Gastrocnemius medialis (tissue), 4 donors: Measurements from ENCODE around the gene USO1. TPM values are rescaled to one million over a fixed set of nuclear protein-coding genes. Genes with fewer than 3 reads are reported as not detected.

Source experiments
- ATAC-seq, 2 donors: fragments of 150-250 bp; one replicate each; pipeline ENCODE4 v1.9.1; 2016
- DNase-seq, 2 donors: peaks; one replicate each; pipeline ENCODE4 v3.0.0-alpha.2; 2019
- H3K27ac ChIP-seq, 4 donors: fragments of 200-600 bp; sonication (generic); 1 replicate in 1 of 4; 2 replicates in 3 of 4; pipeline ENCODE4 v1.5.1; 2016 to 2018; ENCODE audit warnings: mild to moderate bottlenecking in 2 of 4, moderate library complexity in 1 of 4
- H3K27me3 ChIP-seq, 3 donors: fragments of 200-600 bp; sonication (generic) in 2 of 3; 1 replicate in 1 of 3; 2 replicates in 2 of 3; pipeline versions ENCODE4 v1.5.1 to v1.6.0; 2016 to 2019; ENCODE audit warnings: mild to moderate bottlenecking in 1 of 3, moderate library complexity in 1 of 3
- H3K36me3 ChIP-seq, 2 donors: fragments of 200-600 bp; sonication (generic) in 1 of 2; one replicate each; pipeline ENCODE4 v1.5.1; 2017 to 2018
- H3K4me1 ChIP-seq, 2 donors: fragments of 200-600 bp; sonication (generic) in 1 of 2; one replicate each; pipeline ENCODE4 v1.5.1; 2016 to 2017; ENCODE audit warnings: mild to moderate bottlenecking in 2 of 2
- H3K4me3 ChIP-seq, 4 donors: fragments of 200-600 bp; sonication (generic) in 3 of 4; 1 replicate in 1 of 4; 2 replicates in 3 of 4; pipeline ENCODE4 v1.5.1; 2016 to 2019; ENCODE audit warnings: mild to moderate bottlenecking in 2 of 4
- H3K9me3 ChIP-seq, 3 donors: fragments of 200-600 bp; sonication (generic) in 2 of 3; 1 replicate in 1 of 3; 2 replicates in 2 of 3; pipeline ENCODE4 v1.5.1; 2016 to 2019
- CTCF ChIP-seq, 5 experiments: fragments of 450-650 bp in 3 of 5; fragments of 200-600 bp in 2 of 5; sonication (generic) in 2 of 5; IDR thresholded peaks in 4 of 5; conservative IDR thresholded peaks in 1 of 5; 1 replicate in 4 of 5; 2 replicates in 1 of 5; pipeline ENCODE4 v1.5.1; 2016 to 2019; ENCODE audit warnings: antibody characterized with exemption in 5 of 5, mild to moderate bottlenecking in 3 of 5, moderate library complexity in 3 of 5
- POLR2A ChIP-seq, 2 donors: fragments of 450-650 bp; IDR thresholded peaks; one replicate each; pipeline ENCODE4 v1.6.1; 2017; ENCODE audit warnings: antibody characterized with exemption in 2 of 2, mild to moderate bottlenecking in 2 of 2, moderate library complexity in 2 of 2
- in situ Hi-C, 4 donors: fragments of 200-750 bp; cut with MboI; loops; one replicate each; pipeline versions ENCODE4 v1.15.0 to v1.8.0; 2017; ENCODE audit warnings: low sequenced_read_pairs in 4 of 4
- intact Hi-C: fragments of 100-400 bp; cut with DNase I; formaldehyde crosslinking; loops from one replicate; pipeline ENCODE4 v1.15.1; 2023; ENCODE audit warnings: low total_unique reads
- total RNA-seq, 4 donors: library from RNA; depleted of rRNA; stranded (reverse); fragments of >200 nt; gene quantifications; one replicate each; pipeline versions ENCODE4 v1.1.0 to v1.2.3, GENCODE V29; 2016

The USO1 gene
- total RNA-seq, 4 donors from 2014 or later, result 213 to 328 (median 254) TPM

GRCh38 chr4:75717408-75717807, 7.0 kb upstream of the USO1 start:
- Histone ChIP-seq H3K4me1 (peaks cover 29 to 38% of the 10 kb centered on the region in 2 donors), H3K36me3 (peaks cover 0 to 10% of the 10 kb centered on the region in 2 donors), H3K9me3 (no peaks in the 10 kb centered on the region), H3K4me3 (no peak overlapping the region), H3K27ac (peak overlapping the region; percentile 73 to 86 (median 78)), H3K27me3 (no peaks in the 10 kb centered on the region)
- DNase-seq (no peak), ATAC-seq (no peak)
- TF ChIP-seq CTCF (IDR thresholded peaks at IDR 0.05 in 4 of 5, conservative IDR thresholded peaks at IDR 0.05 in 1 of 5) (no peak), POLR2A (IDR thresholded peaks at IDR 0.05) (no peak)
- in situ Hi-C loops (no loop called here), intact Hi-C loops (no loop called here)

- DNase-seq (no peak), ATAC-seq (no peak)
- TF ChIP-seq POLR2A (IDR thresholded peaks at IDR 0.05), result no peak
- TF ChIP-seq CTCF (IDR thresholded peaks at IDR 0.05 in 4 of 5, conservative IDR thresholded peaks at IDR 0.05 in 1 of 5), result no peak
- intact Hi-C loops (no loop called here), in situ Hi-C loops (no loop called here)
- Histone ChIP-seq H3K4me1 (peaks cover 39 to 46% of the 10 kb centered on the region in 2 donors), H3K4me3 (no peak overlapping the region), H3K36me3 (peaks cover 0 to 10% of the 10 kb centered on the region in 2 donors), H3K27ac (peak overlapping the region; percentile 4 to 86 (median 74)), H3K27me3 (no peaks in the 10 kb centered on the region), H3K9me3 (no peaks in the 10 kb centered on the region)
Measured at GRCh38 chr4:75718529-75718928, 5.8 kb upstream of the USO1 start.

DNA sequence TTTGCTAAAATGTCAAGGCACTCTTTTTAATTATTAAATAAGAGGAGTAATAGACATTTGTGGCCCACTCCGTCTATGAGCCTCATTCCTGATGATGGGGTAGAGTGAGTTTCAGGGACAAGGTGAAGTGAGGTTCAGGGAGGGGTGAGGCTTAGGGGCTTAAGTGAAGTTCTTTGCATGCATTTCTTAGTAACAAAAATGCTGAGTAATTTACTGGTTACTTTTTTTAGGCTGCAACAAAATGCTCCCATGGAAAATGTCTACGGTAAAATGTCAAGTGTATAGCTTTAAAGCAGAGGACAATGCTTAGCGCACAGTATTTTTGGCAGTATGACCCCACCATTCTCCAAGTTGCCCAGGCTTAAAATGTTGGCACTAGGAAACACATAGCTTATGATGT, 2.0 kb upstream of the USO1 start:
- Histone ChIP-seq H3K4me1 (peaks cover 20 to 35% of the 10 kb centered on the region in 2 donors), H3K27ac (peak overlapping the region; percentile 91 to 99 (median 98)), H3K9me3 (no peaks in the 10 kb centered on the region), H3K27me3 (no peaks in the 10 kb centered on the region), H3K36me3 (peaks cover 0 to 4% of the 10 kb centered on the region in 2 donors), H3K4me3 (peak overlapping the region in 3 of 4 donors; percentile 84 to 97 (median 85))
- no peak for TF ChIP-seq POLR2A (IDR thresholded peaks at IDR 0.05)
- no peak for TF ChIP-seq CTCF (IDR thresholded peaks at IDR 0.05 in 4 of 5, conservative IDR thresholded peaks at IDR 0.05 in 1 of 5)
- in situ Hi-C loops, result loop anchor here in 2 of 4 donors (5.0 kb wide), 2 partner anchors 35 to 50 kb away; partner anchors contain the start of gene G3BP2 (in 1 of the 2)
- intact Hi-C loops, result loop anchor here (10.0 kb wide), 2 partner anchors 352 to 492 kb away; partner anchors contain the start of genes ART3 and SCARB2
- DNase-seq, result no peak
- ATAC-seq, result no peak

DNA sequence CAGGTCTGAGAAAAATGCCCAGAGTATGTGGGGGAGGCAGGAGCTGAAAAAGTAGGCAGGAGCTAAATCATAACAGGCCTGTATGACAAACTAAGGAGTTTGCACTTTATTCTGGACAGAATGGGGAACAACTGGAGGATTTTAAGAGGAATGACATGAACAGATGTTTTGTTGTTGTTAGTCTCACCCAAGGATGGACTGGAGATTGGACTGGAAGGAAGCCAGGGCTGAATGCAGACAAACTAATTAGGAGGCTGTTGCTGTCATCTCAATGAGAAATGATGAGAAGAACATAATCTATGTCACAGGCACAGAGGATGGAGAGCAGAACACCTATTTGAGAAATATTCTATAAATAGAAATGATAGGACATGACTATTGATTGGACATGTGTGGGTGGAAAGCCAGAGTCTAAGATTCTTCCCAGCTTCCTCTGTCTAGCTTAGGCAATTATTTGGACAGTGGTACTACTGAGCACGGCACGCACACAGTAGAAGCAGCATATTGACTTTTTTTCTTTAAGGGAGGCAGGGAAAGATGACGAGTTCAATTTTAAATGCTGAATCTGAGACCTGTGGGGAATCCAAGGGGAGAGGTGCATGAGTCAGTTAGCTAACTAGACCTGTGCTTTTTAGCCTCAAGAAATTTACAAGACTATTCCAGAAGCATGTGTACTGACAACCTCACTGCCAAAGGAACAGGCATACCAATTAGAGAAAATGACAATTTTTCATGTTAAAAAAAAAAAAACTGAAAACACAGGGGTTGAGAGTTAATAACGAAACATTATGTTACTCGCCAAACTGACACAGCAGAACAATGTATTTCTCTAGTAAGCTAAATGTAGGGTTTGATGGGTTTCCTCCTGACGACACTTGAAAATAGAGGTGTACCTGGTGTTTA, 963 bp upstream of the USO1 start:
- in situ Hi-C loops, result loop anchor here in 2 of 4 donors (5.0 kb wide), 2 partner anchors 36 to 51 kb away; partner anchors contain the start of gene G3BP2 (in 1 of the 2)
- H3K4me1 ChIP-seq, result peaks cover 25 to 38% of the 10 kb centered on the region in 2 donors
- ATAC-seq (no peak), DNase-seq (no peak)
- intact Hi-C loops, result loop anchor here (1.0 to 10.0 kb wide), 6 partner anchors 24 to 491 kb away; partner anchors contain the start of genes ART3, G3BP2, RCHY1 and SCARB2
- no peaks in the 10 kb centered on the region for H3K9me3 ChIP-seq
- peak overlapping the region; percentile 91 to 99 (median 98) for H3K27ac ChIP-seq
- H3K36me3 ChIP-seq, result no peaks in the 10 kb centered on the region
- no peaks in the 10 kb centered on the region for H3K27me3 ChIP-seq
- TF ChIP-seq CTCF (IDR thresholded peaks at IDR 0.05 in 4 of 5, conservative IDR thresholded peaks at IDR 0.05 in 1 of 5) (no peak), POLR2A (IDR thresholded peaks at IDR 0.05) (no peak)
- peak overlapping the region; percentile 84 to 97 (median 85) for H3K4me3 ChIP-seq
